HG03066 (cell line): ENCODE measurements around the gene ERICH6.
A peak's percentile ranks its signal among the peaks of the same experiment; 100 is the strongest.

Source experiments
- ATAC-seq: cut with Tn5 transposase; IDR thresholded peaks from one replicate; pipeline ENCODE4 v1.9.1; 2021; ENCODE audit warnings: low read depth; ENCODE audit not compliant: unreplicated experiment

ERICH6 gene

DNA sequence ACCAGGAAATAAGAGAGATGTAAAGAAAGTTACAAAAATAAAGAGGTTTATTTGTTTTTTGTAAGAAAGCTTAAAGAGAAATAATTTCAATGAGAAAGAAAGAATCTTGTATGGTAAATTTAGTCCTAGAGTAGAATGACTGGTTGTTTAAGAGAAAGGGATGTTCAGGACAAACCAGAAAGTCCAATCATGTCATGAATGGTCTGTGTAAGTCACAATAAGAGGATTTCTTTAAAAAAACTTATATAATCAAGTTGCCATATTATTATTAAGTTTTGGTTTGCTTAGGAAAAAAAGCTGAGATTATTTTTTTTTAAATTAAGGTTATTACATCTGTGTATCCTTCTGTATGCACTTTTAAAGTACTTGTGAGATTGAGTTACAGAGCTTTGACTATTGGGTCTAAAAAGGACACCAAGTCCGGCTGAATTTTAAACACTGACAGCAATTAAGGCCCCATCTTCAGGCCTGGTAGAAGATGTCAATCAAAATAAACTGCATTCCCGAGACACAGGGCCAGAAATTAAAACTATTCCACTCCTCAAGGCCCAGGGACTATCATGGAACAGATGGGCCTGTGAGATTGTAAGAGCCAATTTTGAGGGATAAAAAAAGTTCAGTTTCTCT lies 12.2 kb downstream of the ERICH6 start:
- no peak for ATAC-seq

DNA sequence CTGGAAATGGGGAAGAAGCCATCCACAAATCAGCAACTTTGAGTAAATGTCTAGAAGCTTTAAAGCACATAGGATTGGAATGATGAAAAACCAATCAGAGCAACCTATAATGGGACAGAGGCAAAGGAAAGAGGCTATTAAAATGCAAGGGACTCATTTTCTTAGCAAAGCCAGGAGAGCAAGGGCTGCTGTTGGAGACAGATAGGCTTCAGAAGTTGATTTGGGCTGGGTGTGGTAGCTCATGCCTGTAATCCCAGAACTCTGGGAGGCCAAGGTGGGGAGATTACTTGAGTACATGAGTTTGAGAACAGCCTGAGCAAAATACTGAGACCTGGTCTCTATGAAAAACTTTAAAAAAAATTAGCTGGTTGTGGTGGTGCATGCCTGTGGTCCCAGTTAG lies 16.1 kb downstream of the ERICH6 start:
- no peak for ATAC-seq

DNA sequence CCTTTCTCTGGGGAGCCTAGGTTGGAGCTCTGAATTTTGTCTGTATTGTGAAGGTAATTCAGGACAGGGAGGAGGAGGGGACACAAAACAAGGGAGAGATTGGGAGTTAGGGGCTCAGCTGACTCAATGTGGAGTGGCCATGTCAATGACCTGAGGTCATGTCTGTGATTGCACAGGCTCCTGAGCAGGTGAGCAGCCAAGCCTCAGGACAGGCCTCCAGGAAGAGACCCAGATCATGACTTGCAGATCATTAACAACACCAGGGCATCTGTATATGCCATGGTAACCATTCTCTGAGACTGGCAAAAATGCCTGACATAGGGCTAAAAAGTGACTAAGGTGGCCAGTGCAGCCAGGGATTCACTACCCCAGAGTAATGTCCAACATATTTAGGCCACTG lies 20.9 kb downstream of the ERICH6 start:
- no peak for ATAC-seq

DNA sequence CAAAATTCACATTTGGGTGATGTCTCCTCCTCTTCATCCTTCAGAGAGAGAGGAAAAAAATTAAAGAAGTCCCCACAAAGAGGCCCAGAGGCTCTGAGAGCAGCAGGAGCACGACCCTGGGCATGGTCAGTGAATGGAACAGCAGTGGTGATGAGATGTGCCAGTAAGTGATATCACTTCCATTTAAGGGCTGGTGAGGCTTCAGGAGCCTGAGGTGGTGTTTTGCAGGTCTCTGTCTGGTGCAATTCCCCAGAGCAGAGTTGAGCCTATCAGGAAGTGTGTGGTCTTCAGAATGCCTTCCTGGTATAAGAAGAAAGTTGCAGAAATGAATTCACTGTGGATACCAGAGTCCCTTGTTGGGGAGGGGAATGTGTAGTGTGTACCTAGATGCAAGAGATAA lies 21.4 kb downstream of the ERICH6 start:
- ATAC-seq: no peak

DNA sequence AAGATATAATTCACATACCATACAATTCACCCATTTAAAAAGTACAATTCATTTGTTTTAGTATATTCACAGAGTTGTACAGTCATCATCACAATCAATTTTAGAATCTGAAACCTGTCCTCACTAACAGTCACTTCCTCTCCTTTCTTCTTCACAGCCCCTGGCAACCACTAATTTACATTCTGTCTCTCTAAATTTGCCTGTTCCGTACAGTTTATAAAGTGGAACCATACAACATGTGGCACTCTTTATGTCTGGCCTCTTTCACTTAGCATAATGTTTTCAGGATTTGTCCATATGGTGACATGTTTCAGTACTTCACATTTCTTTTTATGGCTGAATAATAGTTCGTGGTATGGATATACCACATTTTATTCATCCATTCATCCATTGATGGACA lies 22.7 kb downstream of the ERICH6 start:
- ATAC-seq: peak; percentile 95

DNA sequence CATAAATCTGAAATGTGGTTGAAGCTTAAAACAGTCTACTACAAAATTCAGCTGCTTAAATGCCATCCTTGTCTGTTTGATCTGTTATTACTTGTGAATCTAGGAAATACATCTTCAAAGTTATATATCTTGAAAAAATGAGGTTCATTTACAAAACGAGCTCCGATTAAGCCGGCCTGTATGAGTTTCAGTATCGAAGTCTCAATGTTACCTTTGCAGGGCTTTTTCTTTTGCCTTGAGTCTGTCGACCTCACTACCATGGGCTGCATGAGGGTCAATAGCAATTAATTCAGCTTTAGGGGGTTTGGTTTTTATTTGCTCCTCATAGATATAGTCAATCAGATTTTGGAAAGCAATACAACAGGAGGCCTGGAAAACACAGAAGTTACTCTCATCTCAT lies 23.2 kb downstream of the ERICH6 start:
- ATAC-seq: peak; percentile 16

DNA sequence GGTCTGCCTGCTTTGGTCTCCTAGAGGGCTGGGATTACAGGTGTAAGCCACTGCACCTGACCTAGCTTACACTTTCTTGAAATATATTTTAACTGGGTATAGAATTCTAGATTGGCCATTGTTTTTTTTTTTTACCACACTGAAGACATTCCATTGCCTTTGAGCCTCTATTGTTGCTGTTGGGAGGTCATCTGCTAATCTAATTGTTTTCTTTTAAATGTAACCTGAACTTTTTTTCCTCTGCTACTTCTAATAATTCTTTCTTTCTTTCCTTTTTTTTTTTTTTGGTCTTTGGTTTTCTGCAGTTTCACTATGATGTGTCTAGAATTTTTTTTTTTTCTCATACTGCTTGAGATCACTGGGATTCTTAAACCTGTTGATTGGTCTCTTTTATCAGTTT lies 28.1 kb downstream of the ERICH6 start:
- no peak for ATAC-seq

DNA sequence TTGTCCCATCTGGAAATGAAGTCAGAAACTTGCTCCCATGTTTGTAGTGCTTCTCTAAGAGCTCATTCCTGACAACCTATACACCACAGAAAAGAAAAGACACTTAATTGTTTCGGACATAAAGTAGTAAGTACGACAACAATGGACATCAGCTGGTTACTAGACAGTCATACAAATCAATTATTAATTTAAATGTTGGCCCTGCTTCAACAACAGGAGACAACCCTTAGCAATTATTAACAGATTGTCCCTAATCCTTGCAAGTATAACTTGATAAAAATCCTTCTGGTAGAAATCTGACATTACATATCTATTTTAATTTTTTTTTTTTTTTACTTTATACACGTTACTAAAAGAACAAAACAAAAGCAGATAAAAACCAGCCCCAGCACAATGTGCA lies 29.8 kb downstream of the ERICH6 start:
- ATAC-seq: no peak

DNA sequence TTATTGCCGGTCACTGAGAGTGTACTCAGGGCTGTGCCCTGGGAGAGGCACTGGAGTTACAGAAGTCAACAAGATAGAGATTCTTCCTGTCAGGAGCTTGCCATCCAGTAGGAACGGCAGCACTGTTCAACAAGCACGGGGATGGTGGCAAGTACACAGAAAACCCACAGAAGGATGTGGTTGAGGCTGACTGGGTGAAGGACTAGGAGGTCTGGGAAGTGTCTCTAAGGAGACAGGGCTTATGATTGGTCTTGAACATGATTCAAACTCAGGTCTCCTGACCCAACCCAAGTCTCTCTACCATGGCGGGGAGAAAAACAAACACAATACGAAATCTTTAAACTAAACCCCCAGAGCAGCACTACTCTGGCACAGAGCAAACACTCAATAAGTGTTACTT lies 37.6 kb downstream of the ERICH6 start:
- no peak for ATAC-seq

DNA sequence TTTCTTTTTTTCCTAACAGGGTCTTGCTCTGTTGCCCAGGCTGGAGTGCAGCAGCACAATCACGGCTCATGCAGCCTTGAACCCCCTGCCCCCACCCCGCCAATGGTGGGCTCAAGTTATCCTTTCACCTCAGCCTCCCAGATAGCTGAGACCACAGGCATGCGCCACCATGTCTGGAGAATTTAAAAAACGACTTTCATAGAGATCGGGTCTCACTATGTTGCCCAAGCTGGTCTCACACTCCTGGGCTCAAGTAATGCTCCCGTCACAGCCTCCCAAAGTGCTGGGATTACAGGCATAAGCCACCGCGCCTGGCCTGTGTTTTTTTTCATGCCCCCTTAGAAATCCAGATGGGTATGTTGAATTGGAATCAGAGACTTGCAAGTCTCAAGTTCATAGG lies 40.3 kb downstream of the ERICH6 start:
- ATAC-seq: no peak

DNA sequence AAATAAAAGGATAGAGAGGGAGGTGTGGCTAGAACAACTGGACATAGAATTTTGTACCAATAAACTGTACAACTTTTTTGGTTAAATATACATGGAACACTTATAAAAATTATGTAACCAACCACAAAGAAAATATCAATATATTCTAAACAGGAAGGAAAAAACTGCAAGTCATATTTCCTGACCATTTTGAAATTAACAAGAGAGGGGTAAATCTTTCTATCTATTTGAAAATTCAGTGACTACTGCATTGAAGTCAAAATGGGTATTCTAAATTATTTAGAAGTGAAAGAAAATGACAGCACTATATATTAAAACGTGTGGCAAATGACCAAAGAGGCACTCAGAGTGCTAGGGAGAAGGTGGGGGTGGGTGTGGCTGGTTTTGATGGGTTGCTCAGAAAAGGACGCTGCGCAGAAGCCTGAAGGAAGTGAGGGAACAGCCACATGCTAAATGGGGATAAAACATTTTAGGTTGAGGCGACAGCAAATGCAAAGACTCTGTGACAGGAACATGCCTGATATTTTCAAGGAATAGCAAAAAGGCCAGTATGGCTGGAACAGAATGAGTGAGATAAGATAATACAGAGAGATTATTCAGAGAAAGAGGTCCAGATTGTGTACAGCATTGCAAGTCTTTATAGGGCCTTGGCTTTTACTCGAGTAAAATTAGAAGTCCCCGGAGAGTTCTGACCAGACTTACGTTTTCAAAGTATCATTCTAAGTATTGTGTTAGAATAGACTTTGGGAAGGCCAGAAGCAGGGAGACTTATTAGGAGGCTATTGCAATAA lies 41.1 kb downstream of the ERICH6 start:
- no peak for ATAC-seq

DNA sequence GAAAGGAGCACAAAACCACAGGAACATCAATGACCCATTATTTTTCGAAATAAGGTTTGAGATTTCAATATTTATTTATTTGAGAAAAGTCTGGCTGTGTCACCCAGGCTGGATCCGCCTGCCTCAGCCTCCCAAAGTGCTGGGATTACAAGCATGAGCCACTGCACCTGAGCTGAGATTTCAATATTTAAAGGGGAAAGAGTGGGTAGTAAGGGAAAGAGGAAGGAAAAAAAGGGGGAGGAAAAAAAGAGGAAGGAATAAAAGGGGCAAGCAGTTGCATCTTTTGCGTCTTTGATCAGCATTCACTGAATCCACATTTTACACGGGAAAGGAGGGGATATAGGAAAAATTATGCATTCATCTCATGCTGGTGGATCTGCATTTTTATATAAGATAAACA lies 47.4 kb downstream of the ERICH6 start:
- ATAC-seq: no peak

DNA sequence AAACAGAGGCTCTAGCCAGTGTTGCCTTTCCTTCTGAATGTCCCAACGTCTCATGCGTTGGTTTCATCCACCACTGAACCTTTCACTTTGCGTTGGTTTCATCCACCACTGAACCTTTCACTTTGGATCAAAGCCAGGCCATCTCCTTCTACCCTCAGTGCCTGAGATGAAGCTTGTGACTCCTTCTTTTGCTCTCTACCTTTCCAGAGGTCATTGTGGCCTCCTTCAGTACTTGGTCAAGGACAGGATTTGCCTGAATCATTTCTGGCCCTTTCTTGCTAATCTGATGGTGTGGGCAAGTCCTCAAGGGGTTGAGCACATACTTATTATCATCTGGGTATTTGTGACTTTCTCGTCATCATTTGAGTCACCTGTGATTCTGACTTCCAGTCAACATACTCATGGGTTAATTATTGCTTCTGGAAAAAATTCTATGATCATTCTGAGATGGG lies 50.6 kb downstream of the ERICH6 start:
- peak; percentile 81 for ATAC-seq

DNA sequence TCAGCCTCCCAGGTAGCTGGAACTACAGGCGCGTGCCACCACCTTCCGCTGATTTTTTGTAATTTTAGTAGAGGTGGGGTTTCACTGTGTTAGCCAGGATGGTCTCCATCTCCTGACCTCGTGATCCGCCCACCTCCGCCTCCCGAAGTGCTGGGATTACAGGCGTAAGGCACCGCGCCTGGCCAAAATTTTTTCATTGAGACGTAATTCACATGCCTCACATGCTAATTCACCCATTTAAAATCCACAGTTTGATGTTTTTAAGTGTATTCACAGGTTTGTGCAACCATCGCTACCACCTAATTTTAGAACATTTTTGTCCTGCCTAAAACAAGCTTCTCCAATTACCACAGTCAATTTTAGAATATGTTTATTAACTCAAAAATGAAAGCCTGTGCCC lies 63.5 kb downstream of the ERICH6 start:
- ATAC-seq: no peak

DNA sequence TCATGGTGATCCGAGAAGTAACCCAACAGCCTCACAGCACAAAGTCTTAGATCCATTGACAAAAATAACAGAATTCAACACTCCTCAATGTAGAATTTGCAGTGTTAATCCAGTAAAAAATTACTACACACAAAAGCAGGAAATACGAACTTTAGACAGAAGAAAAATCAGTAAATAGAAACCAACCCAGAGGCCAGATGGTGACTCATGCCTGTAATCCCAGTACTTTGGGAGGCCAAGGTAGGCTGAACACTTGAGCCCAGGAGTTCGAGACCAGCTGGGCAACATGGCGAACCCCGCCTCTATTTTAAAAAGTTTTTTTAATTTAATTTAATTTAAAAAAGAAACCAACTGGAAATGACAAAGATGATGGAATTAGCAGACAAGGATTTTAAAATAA lies 64.5 kb downstream of the ERICH6 start:
- ATAC-seq: no peak

DNA sequence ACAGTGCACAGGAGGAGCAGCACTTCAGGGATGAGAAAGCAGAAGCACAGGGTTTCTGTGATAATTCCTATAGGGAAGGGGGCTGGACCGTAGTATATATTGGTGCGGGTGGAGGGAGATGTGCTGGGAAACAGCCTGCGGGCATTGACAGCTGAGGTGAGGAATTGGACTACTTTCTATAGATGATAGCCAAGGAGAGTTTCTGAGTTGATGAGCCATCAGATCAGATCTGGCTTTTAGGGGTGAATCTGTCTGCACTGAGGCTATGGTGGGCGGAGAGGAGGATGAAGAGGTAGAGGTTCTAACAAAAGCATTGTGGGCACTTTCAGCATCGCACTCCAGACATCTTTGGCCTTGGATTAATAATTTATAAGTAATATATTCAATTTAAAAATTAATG lies 67.5 kb downstream of the ERICH6 start:
- no peak for ATAC-seq

DNA sequence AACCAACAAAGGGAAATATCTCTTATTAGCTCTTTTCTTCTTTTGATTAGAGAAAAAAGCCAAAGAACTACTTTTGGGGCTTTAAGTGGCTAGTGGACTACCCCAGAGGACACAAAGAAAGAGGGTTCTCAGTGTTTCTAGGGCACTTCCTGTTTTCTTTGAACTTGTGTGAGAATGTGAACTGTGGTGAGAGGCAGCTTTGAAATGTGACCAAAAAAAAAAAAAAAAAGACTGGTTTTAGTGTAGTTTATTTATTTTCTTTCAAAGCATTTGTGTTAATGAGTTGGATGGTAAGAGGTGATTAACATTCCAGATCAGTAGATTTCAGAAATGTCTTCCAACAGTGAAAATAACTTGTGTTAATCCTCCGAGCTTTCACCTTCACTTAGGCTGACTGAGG lies 68.2 kb downstream of the ERICH6 start:
- peak; percentile 81 for ATAC-seq

DNA sequence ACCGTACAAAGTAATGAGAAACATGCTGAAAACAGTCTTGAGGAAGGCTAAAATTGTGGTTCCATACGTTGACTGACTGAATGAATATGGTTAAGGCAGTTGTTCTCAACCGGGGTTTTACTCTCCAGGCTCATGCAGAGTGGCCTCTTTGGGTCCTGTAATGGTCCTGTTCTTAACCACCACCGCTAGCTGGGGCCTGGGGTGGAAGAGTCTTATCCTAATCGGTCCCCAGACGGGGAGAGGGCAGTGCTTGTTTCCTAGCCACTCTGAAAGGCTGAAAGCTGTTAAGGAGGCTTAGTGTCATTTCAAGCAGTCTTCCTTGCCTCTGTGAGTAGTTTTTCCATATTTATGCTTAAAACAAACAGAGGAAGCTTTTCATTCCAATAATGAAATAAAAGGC lies 68.6 kb downstream of the ERICH6 start:
- ATAC-seq: no peak

DNA sequence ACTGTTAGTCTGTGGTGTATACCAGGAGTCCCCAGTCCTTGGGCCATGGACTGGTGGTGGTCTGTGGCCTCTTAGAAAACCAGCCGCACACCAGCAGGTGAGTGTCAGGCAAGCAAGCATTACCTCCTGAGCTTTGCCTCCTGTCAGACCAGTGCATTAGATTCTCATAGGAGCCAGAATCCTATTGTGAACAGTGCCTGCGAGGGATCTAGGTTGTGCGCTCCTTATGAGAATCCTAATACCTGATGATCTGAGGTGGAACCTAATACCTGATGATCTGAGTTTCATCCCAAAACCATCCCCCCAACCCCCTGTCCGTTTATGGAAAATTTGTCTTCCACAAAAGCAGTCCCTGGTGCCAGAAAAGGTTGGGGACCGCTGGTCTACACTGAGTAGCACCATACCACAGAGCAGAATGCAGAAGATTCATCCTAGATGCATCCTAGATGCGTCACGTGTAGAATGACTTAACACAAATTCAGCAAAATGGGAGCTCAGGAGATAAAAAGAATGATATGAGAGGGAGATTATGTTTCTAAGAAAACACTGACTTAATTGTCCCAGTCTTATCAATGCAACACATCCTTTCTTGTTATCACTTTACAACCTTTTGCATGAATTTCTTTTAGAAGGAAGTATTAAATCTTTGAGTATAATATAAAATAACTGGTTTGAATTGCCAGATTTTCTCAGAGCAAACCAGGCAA lies 72.1 kb downstream of the ERICH6 start:
- ATAC-seq: no peak

DNA sequence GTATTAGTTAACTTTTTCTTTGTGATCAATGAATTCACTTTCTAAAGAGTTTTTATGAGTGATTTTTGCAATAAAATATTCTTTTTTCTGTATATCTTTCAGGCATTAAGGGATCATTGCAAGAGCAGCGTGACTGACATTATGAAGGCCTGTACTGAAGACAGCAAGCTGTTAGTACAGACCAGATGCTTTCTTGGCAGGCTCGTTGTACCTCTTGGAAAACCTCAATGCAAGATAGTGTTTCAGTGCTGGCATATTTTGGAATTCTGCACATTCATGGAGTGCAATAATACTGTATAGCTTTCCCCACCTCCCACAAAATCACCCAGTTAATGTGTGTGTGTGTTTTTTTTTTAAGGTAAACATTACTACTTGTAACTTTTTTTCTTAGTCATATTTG lies 76.2 kb downstream of the ERICH6 start:
- ATAC-seq: no peak

DNA sequence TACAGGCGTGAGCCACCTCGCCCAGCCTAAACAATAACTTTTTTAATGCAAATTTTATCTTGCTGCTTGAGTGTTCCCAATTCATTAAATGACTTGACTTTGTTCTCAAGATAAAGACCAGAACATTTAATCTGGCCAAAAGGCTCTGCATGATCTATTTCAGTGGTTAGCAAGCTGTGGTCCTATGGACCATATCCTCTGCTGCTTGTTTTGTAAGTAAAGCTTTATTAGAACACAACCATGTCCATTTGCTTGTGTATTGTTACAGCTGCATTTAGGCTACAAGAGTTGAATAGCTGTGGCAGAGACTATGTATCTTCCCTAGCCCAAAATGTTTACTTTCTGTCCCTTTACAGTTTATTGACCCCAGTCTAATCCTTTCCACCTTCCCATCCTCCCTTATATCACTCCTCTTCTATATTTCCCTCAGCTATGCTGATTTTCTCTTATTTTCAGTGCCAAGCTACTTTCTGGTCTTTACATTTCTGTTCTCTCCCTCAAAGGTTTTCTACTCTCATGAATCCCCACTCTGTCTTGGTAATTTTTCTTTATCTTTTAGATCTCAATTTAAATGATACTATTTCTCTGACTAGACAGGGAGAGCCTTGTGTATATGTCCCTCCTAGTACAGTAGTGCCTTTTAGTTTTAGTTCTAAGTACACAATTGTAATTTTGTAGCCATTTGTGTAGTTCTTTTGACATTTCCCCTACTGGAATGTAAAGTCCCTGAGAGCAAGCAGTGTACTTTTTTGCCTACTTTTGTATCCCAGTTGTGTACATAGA lies 77.4 kb downstream of the ERICH6 start:
- no peak for ATAC-seq
